Measurements from ENCODE around the gene RGL1. TPM values are rescaled to one million over a fixed set of nuclear protein-coding genes. Genes with fewer than 3 reads are reported as not detected.

Gene RGL1
- total RNA-seq, 1 donor from 2014 or later, result 2.2 TPM

- Mint-ChIP-seq H3K27me3 (ENCODE audit: low read depth) (no peaks in the 10 kb centered on the region), H3K9me3 (peaks cover 4% of the 10 kb centered on the region), H3K4me3 (ENCODE audit: low read depth) (no peak overlapping the region), H3K36me3 (ENCODE audit: low read depth) (no peaks in the 10 kb centered on the region), H3K27ac (no peak overlapping the region), H3K4me1 (ENCODE audit: low read depth) (peaks cover 18% of the 10 kb centered on the region)
- DNase-seq (ENCODE audit: low spot score), result no peak
- intact Hi-C loops (cut with micrococcal nuclease), result no loop called here
Observed at GRCh38 chr1:183954496-183954895, 149.6 kb downstream of the RGL1 start.

- DNase-seq (ENCODE audit: low spot score), result peak; percentile 63
- Mint-ChIP-seq H3K4me3 (ENCODE audit: low read depth) (no peak overlapping the region), H3K4me1 (ENCODE audit: low read depth) (peaks cover 18% of the 10 kb centered on the region), H3K27me3 (ENCODE audit: low read depth) (no peaks in the 10 kb centered on the region), H3K27ac (peak overlapping the region; percentile 88), H3K36me3 (ENCODE audit: low read depth) (no peaks in the 10 kb centered on the region), H3K9me3 (no peaks in the 10 kb centered on the region)
- intact Hi-C loops (cut with micrococcal nuclease), result loop anchor here (1.0 to 2.0 kb wide), 5 partner anchors 32 to 322 kb away; partner anchors contain the start of genes ARPC5 and TSEN15
Observed at GRCh38 chr1:183956559-183957188, 151.8 kb downstream of the RGL1 start.

GRCh38 chr1:183957216-183957830, 152.4 kb downstream of the RGL1 start:
- H3K27ac Mint-ChIP-seq, result peak overlapping the region; percentile 88
- peaks cover 19% of the 10 kb centered on the region for H3K4me1 Mint-ChIP-seq (ENCODE audit: low read depth)
- no peaks in the 10 kb centered on the region for H3K36me3 Mint-ChIP-seq (ENCODE audit: low read depth)
- no peaks in the 10 kb centered on the region for H3K9me3 Mint-ChIP-seq
- no peaks in the 10 kb centered on the region for H3K27me3 Mint-ChIP-seq (ENCODE audit: low read depth)
- intact Hi-C loops (cut with micrococcal nuclease), result loop anchor here (2.0 kb wide), 3 partner anchors 31 to 323 kb away; partner anchors contain the start of genes ARPC5 and TSEN15
- no peak for DNase-seq (ENCODE audit: low spot score)
- H3K4me3 Mint-ChIP-seq (ENCODE audit: low read depth), result no peak overlapping the region

- Mint-ChIP-seq H3K27ac (no peak overlapping the region), H3K36me3 (ENCODE audit: low read depth) (no peaks in the 10 kb centered on the region), H3K4me3 (ENCODE audit: low read depth) (no peak overlapping the region), H3K27me3 (ENCODE audit: low read depth) (no peaks in the 10 kb centered on the region), H3K4me1 (ENCODE audit: low read depth) (peaks cover 27% of the 10 kb centered on the region), H3K9me3 (no peaks in the 10 kb centered on the region)
- intact Hi-C loops (cut with micrococcal nuclease), result no loop called here
- no peak for DNase-seq (ENCODE audit: low spot score)
Observed at GRCh38 chr1:183958958-183959357, 154.0 kb downstream of the RGL1 start.

GRCh38 chr1:183961132-183961531, 156.2 kb downstream of the RGL1 start:
- Mint-ChIP-seq H3K4me1 (ENCODE audit: low read depth) (peaks cover 13% of the 10 kb centered on the region), H3K4me3 (ENCODE audit: low read depth) (no peak overlapping the region), H3K9me3 (no peaks in the 10 kb centered on the region), H3K27ac (no peak overlapping the region), H3K36me3 (ENCODE audit: low read depth) (no peaks in the 10 kb centered on the region), H3K27me3 (ENCODE audit: low read depth) (peaks cover 2% of the 10 kb centered on the region)
- intact Hi-C loops (cut with micrococcal nuclease), result no loop called here
- no peak for DNase-seq (ENCODE audit: low spot score)

- H3K27ac Mint-ChIP-seq, result no peak overlapping the region
- H3K4me1 Mint-ChIP-seq (ENCODE audit: low read depth), result peaks cover 19% of the 10 kb centered on the region
- no peaks in the 10 kb centered on the region for H3K36me3 Mint-ChIP-seq (ENCODE audit: low read depth)
- peaks cover 2% of the 10 kb centered on the region for H3K27me3 Mint-ChIP-seq (ENCODE audit: low read depth)
- H3K4me3 Mint-ChIP-seq (ENCODE audit: low read depth), result no peak overlapping the region
- intact Hi-C loops (cut with micrococcal nuclease), result no loop called here
- DNase-seq (ENCODE audit: low spot score), result no peak
- H3K9me3 Mint-ChIP-seq, result no peaks in the 10 kb centered on the region
Observed at GRCh38 chr1:183962903-183963302, 158.0 kb downstream of the RGL1 start.

- peaks cover 2% of the 10 kb centered on the region for H3K27me3 Mint-ChIP-seq (ENCODE audit: low read depth)
- peaks cover 25% of the 10 kb centered on the region for H3K4me1 Mint-ChIP-seq (ENCODE audit: low read depth)
- intact Hi-C loops (cut with micrococcal nuclease), result no loop called here
- H3K27ac Mint-ChIP-seq, result no peak overlapping the region
- no peak for DNase-seq (ENCODE audit: low spot score)
- H3K4me3 Mint-ChIP-seq (ENCODE audit: low read depth), result no peak overlapping the region
- H3K9me3 Mint-ChIP-seq, result no peaks in the 10 kb centered on the region
- H3K36me3 Mint-ChIP-seq (ENCODE audit: low read depth), result no peaks in the 10 kb centered on the region
Observed at GRCh38 chr1:183965726-183966125, 160.8 kb downstream of the RGL1 start.

GRCh38 chr1:183966487-183966886, 161.6 kb downstream of the RGL1 start:
- no peak overlapping the region for H3K4me3 Mint-ChIP-seq (ENCODE audit: low read depth)

GRCh38 chr1:183967914-183968313, 163.0 kb downstream of the RGL1 start:
- Mint-ChIP-seq H3K9me3 (no peaks in the 10 kb centered on the region), H3K27ac (peak overlapping the region; percentile 2), H3K4me3 (ENCODE audit: low read depth) (no peak overlapping the region), H3K36me3 (ENCODE audit: low read depth) (no peaks in the 10 kb centered on the region), H3K4me1 (ENCODE audit: low read depth) (peaks cover 19% of the 10 kb centered on the region), H3K27me3 (ENCODE audit: low read depth) (peaks cover 4% of the 10 kb centered on the region)
- no peak for DNase-seq (ENCODE audit: low spot score)
- intact Hi-C loops (cut with micrococcal nuclease), result no loop called here

More at GRCh38 chr1:183966487-183966886, 161.6 kb downstream of the RGL1 start:
- intact Hi-C loops (cut with micrococcal nuclease), result no loop called here
- peaks cover 25% of the 10 kb centered on the region for H3K4me1 Mint-ChIP-seq (ENCODE audit: low read depth)
- H3K36me3 Mint-ChIP-seq (ENCODE audit: low read depth), result no peaks in the 10 kb centered on the region
- H3K27me3 Mint-ChIP-seq (ENCODE audit: low read depth), result peaks cover 4% of the 10 kb centered on the region
- no peak overlapping the region for H3K27ac Mint-ChIP-seq
- no peaks in the 10 kb centered on the region for H3K9me3 Mint-ChIP-seq
- DNase-seq (ENCODE audit: low spot score), result no peak

- peaks cover 16% of the 10 kb centered on the region for H3K4me1 Mint-ChIP-seq (ENCODE audit: low read depth)
- H3K4me3 Mint-ChIP-seq (ENCODE audit: low read depth), result no peak overlapping the region
- no peak for DNase-seq (ENCODE audit: low spot score)
- H3K27me3 Mint-ChIP-seq (ENCODE audit: low read depth), result peaks cover 4% of the 10 kb centered on the region
- no peak overlapping the region for H3K27ac Mint-ChIP-seq
- H3K9me3 Mint-ChIP-seq, result no peaks in the 10 kb centered on the region
- H3K36me3 Mint-ChIP-seq (ENCODE audit: low read depth), result no peaks in the 10 kb centered on the region
- intact Hi-C loops (cut with micrococcal nuclease), result no loop called here
Observed at GRCh38 chr1:183968386-183968785, 163.5 kb downstream of the RGL1 start.

GRCh38 chr1:183970516-183971300, 165.8 kb downstream of the RGL1 start:
- Mint-ChIP-seq H3K4me3 (ENCODE audit: low read depth) (no peak overlapping the region), H3K27ac (no peak overlapping the region), H3K27me3 (ENCODE audit: low read depth) (peaks cover 2% of the 10 kb centered on the region), H3K9me3 (no peaks in the 10 kb centered on the region), H3K36me3 (ENCODE audit: low read depth) (no peaks in the 10 kb centered on the region), H3K4me1 (ENCODE audit: low read depth) (peaks cover 16% of the 10 kb centered on the region)
- intact Hi-C loops (cut with micrococcal nuclease), result no loop called here
- DNase-seq (ENCODE audit: low spot score), result no peak

- no peaks in the 10 kb centered on the region for H3K36me3 Mint-ChIP-seq (ENCODE audit: low read depth)
- no peaks in the 10 kb centered on the region for H3K9me3 Mint-ChIP-seq
- DNase-seq (ENCODE audit: low spot score), result no peak
- intact Hi-C loops (cut with micrococcal nuclease), result no loop called here
- no peak overlapping the region for H3K4me3 Mint-ChIP-seq (ENCODE audit: low read depth)
- no peak overlapping the region for H3K27ac Mint-ChIP-seq
- peaks cover 6% of the 10 kb centered on the region for H3K27me3 Mint-ChIP-seq (ENCODE audit: low read depth)
- H3K4me1 Mint-ChIP-seq (ENCODE audit: low read depth), result no peaks in the 10 kb centered on the region
Observed at GRCh38 chr1:183975651-183976050, 170.7 kb downstream of the RGL1 start.

GRCh38 chr1:183977717-183978116, 172.8 kb downstream of the RGL1 start:
- Mint-ChIP-seq H3K4me3 (ENCODE audit: low read depth) (no peak overlapping the region), H3K9me3 (no peaks in the 10 kb centered on the region), H3K4me1 (ENCODE audit: low read depth) (no peaks in the 10 kb centered on the region), H3K27ac (no peak overlapping the region), H3K36me3 (ENCODE audit: low read depth) (no peaks in the 10 kb centered on the region), H3K27me3 (ENCODE audit: low read depth) (peaks cover 4% of the 10 kb centered on the region)
- intact Hi-C loops (cut with micrococcal nuclease), result no loop called here
- no peak for DNase-seq (ENCODE audit: low spot score)
